Breast epithelium (tissue), 3 donors: ENCODE measurements around the gene CUEDC2.

ENCODE experiments used
- POLR2A ChIP-seq: fragments of 450-650 bp; IDR thresholded peaks from one replicate; pipeline ENCODE4 v1.6.1; 2016; ENCODE audit warnings: antibody characterized with exemption, mild to moderate bottlenecking, moderate library complexity
- POLR2AphosphoS5 ChIP-seq, 3 donors: sonication (generic); formaldehyde crosslinking; IDR thresholded peaks; one replicate each; pipeline ENCODE4 v1.6.1; 2017; ENCODE audit warnings: antibody characterized with exemption in 3 of 3
- TF ChIP-seq, protein P1 (sequence below), 3 donors: fragments of 450-650 bp; IDR thresholded peaks; one replicate each; pipeline ENCODE4 v1.5.1; 2016 to 2017; ENCODE audit warnings: antibody characterized with exemption in 3 of 3, mild to moderate bottlenecking in 3 of 3, moderate library complexity in 3 of 3

DNA sequence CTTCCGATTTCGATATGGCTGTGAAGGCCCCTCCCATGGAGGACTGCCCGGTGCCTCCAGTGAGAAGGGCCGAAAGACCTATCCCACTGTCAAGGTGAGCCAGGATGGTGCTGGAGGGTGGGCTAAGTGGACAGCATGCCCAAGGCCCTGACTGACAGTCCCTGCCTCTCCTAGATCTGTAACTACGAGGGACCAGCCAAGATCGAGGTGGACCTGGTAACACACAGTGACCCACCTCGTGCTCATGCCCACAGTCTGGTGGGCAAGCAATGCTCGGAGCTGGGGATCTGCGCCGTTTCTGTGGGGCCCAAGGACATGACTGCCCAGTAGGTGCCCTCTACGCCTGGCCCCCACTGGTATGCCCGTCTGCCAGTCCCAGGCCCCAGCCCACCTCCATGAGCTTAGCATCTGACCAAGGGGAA is 35.6 kb downstream of the CUEDC2 start:
- TF ChIP-seq, protein P1, sequence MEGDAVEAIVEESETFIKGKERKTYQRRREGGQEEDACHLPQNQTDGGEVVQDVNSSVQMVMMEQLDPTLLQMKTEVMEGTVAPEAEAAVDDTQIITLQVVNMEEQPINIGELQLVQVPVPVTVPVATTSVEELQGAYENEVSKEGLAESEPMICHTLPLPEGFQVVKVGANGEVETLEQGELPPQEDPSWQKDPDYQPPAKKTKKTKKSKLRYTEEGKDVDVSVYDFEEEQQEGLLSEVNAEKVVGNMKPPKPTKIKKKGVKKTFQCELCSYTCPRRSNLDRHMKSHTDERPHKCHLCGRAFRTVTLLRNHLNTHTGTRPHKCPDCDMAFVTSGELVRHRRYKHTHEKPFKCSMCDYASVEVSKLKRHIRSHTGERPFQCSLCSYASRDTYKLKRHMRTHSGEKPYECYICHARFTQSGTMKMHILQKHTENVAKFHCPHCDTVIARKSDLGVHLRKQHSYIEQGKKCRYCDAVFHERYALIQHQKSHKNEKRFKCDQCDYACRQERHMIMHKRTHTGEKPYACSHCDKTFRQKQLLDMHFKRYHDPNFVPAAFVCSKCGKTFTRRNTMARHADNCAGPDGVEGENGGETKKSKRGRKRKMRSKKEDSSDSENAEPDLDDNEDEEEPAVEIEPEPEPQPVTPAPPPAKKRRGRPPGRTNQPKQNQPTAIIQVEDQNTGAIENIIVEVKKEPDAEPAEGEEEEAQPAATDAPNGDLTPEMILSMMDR (IDR thresholded peaks at IDR 0.05), result no peak
- no peak for TF ChIP-seq POLR2AphosphoS5 (IDR thresholded peaks at IDR 0.05)
- no peak for TF ChIP-seq POLR2A
